Stimulated activated CD8-positive, alpha-beta memory T cell treated with anti-CD3 and anti-CD28 coated beads, Interleukin-12 subunit alpha, Interleukin-12 subunit beta, amount 100 ng/mL, for 24 hours (primary cell): ENCODE results near the gene LTBP2.

Experiments
- DNase-seq: peaks from one replicate; pipeline ENCODE4 v3.0.0-alpha.2; 2020; ENCODE audit errors: extremely low read depth

Gene LTBP2

GRCh38 chr14:74507085-74507484, 105.0 kb downstream of the LTBP2 start:
- no peak for DNase-seq

GRCh38 chr14:74506411-74506851, 105.6 kb downstream of the LTBP2 start:
- no peak for DNase-seq

GRCh38 chr14:74505831-74506230, 106.2 kb downstream of the LTBP2 start:
- DNase-seq: no peak

GRCh38 chr14:74504874-74505720, 106.9 kb downstream of the LTBP2 start:
- no peak for DNase-seq

- no peak for DNase-seq
Measured at GRCh38 chr14:74504412-74504811, 107.6 kb downstream of the LTBP2 start.

- no peak for DNase-seq
Measured at GRCh38 chr14:74503938-74504335, 108.1 kb downstream of the LTBP2 start.

DNA sequence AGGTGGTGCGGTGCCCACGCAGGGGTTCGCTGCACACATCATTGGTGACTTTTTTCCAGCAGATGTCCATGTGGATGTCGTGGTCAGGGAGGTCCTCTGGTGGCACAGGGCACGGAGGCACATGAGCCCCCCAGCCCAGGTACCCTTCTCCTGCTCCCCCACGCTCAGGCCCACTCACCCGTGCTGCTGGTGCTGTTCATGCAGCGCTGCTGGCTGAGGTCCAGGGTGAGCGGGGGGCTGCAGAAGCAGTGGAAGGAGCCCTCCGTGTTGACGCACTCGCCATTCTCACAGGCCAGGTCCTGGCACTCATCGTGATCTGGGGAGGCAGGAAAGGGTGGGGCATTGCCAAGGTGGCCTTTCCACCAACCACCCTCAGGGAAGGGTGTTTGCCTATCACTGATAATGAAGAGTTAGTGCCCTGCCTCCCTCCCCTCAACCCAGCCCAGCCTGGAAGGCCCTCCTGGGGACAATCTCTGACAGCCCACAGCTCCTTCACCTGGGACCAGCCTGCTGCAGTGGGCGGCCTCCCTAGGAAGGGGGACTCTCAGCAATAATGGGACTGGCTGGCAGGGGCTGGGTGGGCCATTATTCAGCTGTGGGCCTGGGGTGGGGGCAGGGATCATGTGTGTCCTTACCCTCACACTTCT, 108.6 kb downstream of the LTBP2 start:
- DNase-seq: no peak

GRCh38 chr14:74502236-74503019, 109.6 kb downstream of the LTBP2 start:
- no peak for DNase-seq

- DNase-seq: no peak
Measured at GRCh38 chr14:74501691-74502090, 110.3 kb downstream of the LTBP2 start.

- DNase-seq: no peak
Measured at GRCh38 chr14:74501135-74501614, 110.9 kb downstream of the LTBP2 start.

DNA sequence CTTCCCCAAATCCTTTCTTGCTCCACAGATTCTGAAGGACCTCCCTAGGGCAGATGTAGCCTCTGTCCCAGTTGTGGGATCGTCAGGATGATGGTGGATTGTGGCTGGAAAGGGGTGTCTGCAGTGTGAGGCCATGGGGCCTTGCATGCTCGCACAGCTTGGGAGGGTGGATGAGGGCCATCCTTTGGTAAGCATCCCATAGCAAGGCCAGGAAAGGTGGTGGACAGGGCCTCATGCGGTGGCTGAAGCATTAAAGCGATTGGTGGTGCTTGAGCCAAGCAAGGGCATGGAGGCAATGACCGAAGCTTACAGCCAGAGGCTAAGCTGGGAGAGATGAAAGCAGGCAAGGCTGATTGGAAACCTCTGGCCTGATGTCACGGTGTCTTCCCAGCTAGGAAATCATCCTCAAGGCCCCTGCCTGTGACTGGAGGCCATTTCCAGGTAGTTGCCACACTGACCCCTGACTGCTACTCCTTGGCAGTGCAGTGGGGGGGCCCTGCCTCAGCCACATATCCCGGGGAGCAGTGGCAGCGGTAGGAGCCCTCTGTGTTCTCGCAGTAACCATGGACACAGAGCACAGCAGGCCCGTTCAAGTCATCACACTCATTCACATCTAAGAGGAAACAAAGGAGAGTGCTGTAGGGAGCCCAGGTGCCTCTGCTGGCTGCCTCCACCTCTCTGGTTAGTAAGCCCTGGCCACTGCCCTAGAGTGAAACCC, 111.5 kb downstream of the LTBP2 start:
- no peak for DNase-seq

GRCh38 chr14:74495356-74495755, 116.7 kb downstream of the LTBP2 start:
- no peak for DNase-seq

DNA sequence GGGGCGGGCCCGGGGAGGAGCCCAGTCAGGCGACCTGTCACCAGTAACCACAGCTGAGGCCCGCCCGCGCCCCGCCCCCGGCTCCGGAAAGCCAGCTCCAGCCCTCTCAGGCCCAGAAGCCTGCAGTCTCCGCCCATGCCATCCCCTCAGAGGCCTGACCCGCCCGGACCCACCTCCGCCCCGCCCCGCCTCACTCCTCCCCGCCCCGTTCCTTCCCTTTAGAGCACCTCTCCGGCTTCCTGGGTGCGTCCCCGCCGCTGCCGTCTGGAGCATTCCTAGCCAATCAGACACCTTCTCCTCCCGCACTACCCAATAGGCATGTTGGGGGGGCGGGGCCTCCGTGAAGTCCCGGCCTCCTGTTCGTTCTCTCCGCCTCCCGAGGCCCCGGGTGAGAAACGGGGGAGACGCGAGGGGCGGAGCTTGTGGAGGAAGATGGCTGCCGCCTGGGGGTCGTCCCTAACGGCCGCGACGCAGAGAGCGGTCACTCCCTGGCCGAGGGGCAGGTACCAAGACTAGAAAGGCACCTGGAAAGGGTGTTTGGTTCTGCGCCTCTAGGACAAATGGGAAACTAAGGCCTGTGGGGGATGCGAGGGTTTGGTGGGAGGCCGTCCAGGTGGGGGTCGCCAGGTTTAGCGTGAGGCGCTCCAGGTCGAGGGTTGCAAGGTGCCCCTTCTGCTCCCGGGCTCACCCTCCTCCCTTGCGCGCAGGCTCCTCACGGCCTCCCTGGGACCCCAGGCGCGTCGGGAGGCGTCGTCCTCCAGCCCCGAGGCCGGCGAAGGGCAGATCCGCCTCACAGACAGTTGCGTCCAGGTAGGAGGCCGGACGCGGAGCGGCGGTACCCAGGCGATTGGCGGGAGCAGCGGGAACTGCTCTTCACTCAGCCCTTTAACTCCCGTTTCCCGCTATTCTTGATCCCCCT, 118.4 kb downstream of the LTBP2 start, which contains the start of gene ISCA2:
ISCA2 (plus strand) TSS at position 423 of the 919 bp plus-strand sequence; CDS start at position 433, 10 bp downstream.
- peak; percentile 100 for DNase-seq

- DNase-seq: no peak
Measured at GRCh38 chr14:74492776-74493342, 119.2 kb downstream of the LTBP2 start, which contains the start of gene NPC2. TSS of gene NPC2 (minus strand) at chr14:74493305. CDS start at chr14:74493274, 31 bp downstream.

GRCh38 chr14:74491956-74492775, 119.9 kb downstream of the LTBP2 start:
- no peak for DNase-seq

- DNase-seq: no peak
Measured at GRCh38 chr14:74490486-74490885, 121.6 kb downstream of the LTBP2 start.

- DNase-seq: no peak
Measured at GRCh38 chr14:74488786-74489397, 123.1 kb downstream of the LTBP2 start.

DNA sequence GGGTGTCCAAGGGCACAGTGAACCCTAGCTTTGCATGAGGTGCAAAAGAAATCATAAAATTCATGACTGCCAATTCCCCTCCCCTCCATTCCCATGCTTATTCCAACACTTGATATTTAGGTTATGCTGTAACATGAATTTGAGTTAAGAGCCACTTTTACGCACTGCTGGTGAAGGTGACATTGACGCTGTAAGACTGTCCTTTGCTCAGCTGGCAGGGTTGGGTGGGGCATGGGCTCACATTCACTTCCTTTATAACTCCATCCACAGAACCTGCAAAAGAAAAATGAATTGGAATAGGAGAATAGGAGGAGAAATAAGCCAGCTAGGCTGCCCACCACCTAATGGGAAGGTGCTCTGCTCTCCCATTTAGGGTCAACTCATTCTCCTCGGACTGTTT, 125.9 kb downstream of the LTBP2 start:
- no peak for DNase-seq

GRCh38 chr14:74483321-74483720, 128.7 kb downstream of the LTBP2 start:
- DNase-seq: no peak
